H1 (cell line): ENCODE measurements around the gene MTHFD1. TPM values are rescaled to one million over a fixed set of nuclear protein-coding genes. Genes with fewer than 3 reads are reported as not detected.

Source experiments
- E2F6 ChIP-seq: IDR thresholded peaks from 2 replicates; pipeline ENCODE4 v1.6.1; 2012; ENCODE audit warnings: inconsistent platforms
- EZH2 ChIP-seq: fragments of 200-600 bp; sonication (generic); IDR thresholded peaks from 2 replicates; pipeline ENCODE4 v1.7.1; 2012; ENCODE audit warnings: low read depth, mild to moderate bottlenecking, moderate library complexity, low read length, inconsistent platforms; ENCODE audit not compliant: severe bottlenecking
- HDAC6 ChIP-seq: IDR thresholded peaks from one replicate; pipeline ENCODE4 v1.7.1; 2012; ENCODE audit warnings: low read depth, mild to moderate bottlenecking, inconsistent platforms, low read length, moderate library complexity
- RXRA ChIP-seq: IDR thresholded peaks from 2 replicates; pipeline ENCODE4 v1.6.1; 2011; ENCODE audit warnings: low read depth, mild to moderate bottlenecking, low read length, moderate library complexity; ENCODE audit not compliant: insufficient read depth
- polyA plus RNA-seq, 7 experiments: library from polyadenylated mRNA; depleted of rRNA in 3 of 7; stranded (reverse) in 5 of 7; unstranded in 2 of 7; fragments of >200 nt in 5 of 7; fragments of 200-250 nt in 2 of 7; gene quantifications; 1 replicate in 5 of 7; 2 replicates in 1 of 7; 4 replicates in 1 of 7; pipeline versions ENCODE4 v1.2.1 to v1.2.3, GENCODE V29; 2011 to 2013; ENCODE audit warnings: missing spikeins in 2 of 7, mixed read lengths in 2 of 7
- total RNA-seq: library from RNA; stranded (reverse); fragmentation: NEBNext Ultra II Directional; extraction: Animal tissue kit (Norgen Biotek cat#: 25700); gene quantifications from 2 replicates; pipeline ENCODE4 v1.2.1, GENCODE V29; 2021

Gene MTHFD1
- total and polyA plus RNA-seq, 2 of the 8 experiments (the other 6 are each of a cell fraction or from before 2014, with no cell fraction given) = 79.7 to 332 TPM

GRCh38 chr14:64476438-64476837 is 88.3 kb downstream of the MTHFD1 start (continued):
- TF ChIP-seq RXRA (no peak), EZH2 (no peak), E2F6 (no peak), HDAC6 (no peak)
